Stimulated activated memory B cell treated with anti-CD40 and anti-IgM and Interleukin-4, amounts not matched to agents 10 μg/mL and 1 μg/mL and 100 μg/mL, for 72 hours (primary cell): ENCODE measurements around the gene SLC48A1.

Experiments
- ATAC-seq: fragments of 150-1000 bp; cut with Tn5 transposase; 2 replicates; pipeline ENCODE4 v1.10.0; 2021
- H3K27ac Mint-ChIP-seq: one replicate; pipeline ENCODE4 v1.8.0; 2022; ENCODE audit warnings: mild to moderate bottlenecking, mixed read lengths
- H3K27me3 Mint-ChIP-seq: one replicate; pipeline ENCODE4 v1.8.0; 2022; ENCODE audit warnings: mixed read lengths
- H3K36me3 Mint-ChIP-seq: one replicate; pipeline ENCODE4 v1.8.0; 2022; ENCODE audit warnings: mixed read lengths
- H3K4me1 Mint-ChIP-seq: one replicate; pipeline ENCODE4 v1.8.0; 2022; ENCODE audit warnings: mixed read lengths
- H3K4me3 Mint-ChIP-seq: one replicate; pipeline ENCODE4 v1.8.0; 2022; ENCODE audit warnings: mild to moderate bottlenecking, moderate library complexity, mixed read lengths
- H3K9me3 Mint-ChIP-seq: one replicate; pipeline ENCODE4 v1.8.0; 2022; ENCODE audit warnings: mixed read lengths

Gene SLC48A1

GRCh38 chr12:47739979-47740378, 33.1 kb upstream of the SLC48A1 start:
- Mint-ChIP-seq H3K27me3 (no peaks in the 10 kb centered on the region), H3K36me3 (peaks cover 5% of the 10 kb centered on the region), H3K4me1 (peaks cover 48% of the 10 kb centered on the region), H3K9me3 (no peaks in the 10 kb centered on the region), H3K27ac (peak overlapping the region; percentile 81), H3K4me3 (peak overlapping the region; percentile 68)
- peak; percentile 80 for ATAC-seq

GRCh38 chr12:47740606-47741339, 32.3 kb upstream of the SLC48A1 start:
- Mint-ChIP-seq H3K4me3 (peak overlapping the region; percentile 68), H3K9me3 (no peaks in the 10 kb centered on the region), H3K4me1 (peaks cover 50% of the 10 kb centered on the region), H3K27ac (peak overlapping the region; percentile 81), H3K36me3 (peaks cover 5% of the 10 kb centered on the region), H3K27me3 (no peaks in the 10 kb centered on the region)
- peak; percentile 79 for ATAC-seq

- H3K4me1 Mint-ChIP-seq, result peaks cover 56% of the 10 kb centered on the region
- H3K27me3 Mint-ChIP-seq, result no peaks in the 10 kb centered on the region
- peak overlapping the region; percentile 81 for H3K27ac Mint-ChIP-seq
- peak overlapping the region; percentile 24 for H3K4me3 Mint-ChIP-seq
- H3K9me3 Mint-ChIP-seq, result no peaks in the 10 kb centered on the region
- H3K36me3 Mint-ChIP-seq, result peaks cover 5% of the 10 kb centered on the region
- peak; percentile 74 for ATAC-seq
Observed at GRCh38 chr12:47741340-47741703, 31.7 kb upstream of the SLC48A1 start.

- ATAC-seq, result no peak
- Mint-ChIP-seq H3K27me3 (no peaks in the 10 kb centered on the region), H3K4me3 (no peak overlapping the region), H3K9me3 (no peaks in the 10 kb centered on the region), H3K27ac (no peak overlapping the region), H3K36me3 (peaks cover under 1% of the 10 kb centered on the region), H3K4me1 (peaks cover 66% of the 10 kb centered on the region)
Observed at GRCh38 chr12:47742253-47742825, 30.7 kb upstream of the SLC48A1 start.

- Mint-ChIP-seq H3K36me3 (no peaks in the 10 kb centered on the region), H3K4me3 (no peak overlapping the region), H3K9me3 (no peaks in the 10 kb centered on the region), H3K27ac (peak overlapping the region; percentile 12), H3K4me1 (peaks cover 72% of the 10 kb centered on the region), H3K27me3 (no peaks in the 10 kb centered on the region)
- ATAC-seq, result no peak
Observed at GRCh38 chr12:47743311-47743860, 29.7 kb upstream of the SLC48A1 start.

GRCh38 chr12:47744005-47744651, 28.9 kb upstream of the SLC48A1 start:
- H3K4me3 Mint-ChIP-seq, result no peak overlapping the region
- no peak overlapping the region for H3K27ac Mint-ChIP-seq
- H3K27me3 Mint-ChIP-seq, result no peaks in the 10 kb centered on the region
- H3K36me3 Mint-ChIP-seq, result no peaks in the 10 kb centered on the region
- no peaks in the 10 kb centered on the region for H3K9me3 Mint-ChIP-seq
- no peak for ATAC-seq
- peaks cover 72% of the 10 kb centered on the region for H3K4me1 Mint-ChIP-seq

- H3K27me3 Mint-ChIP-seq, result no peaks in the 10 kb centered on the region
- no peak overlapping the region for H3K4me3 Mint-ChIP-seq
- H3K36me3 Mint-ChIP-seq, result peaks cover 3% of the 10 kb centered on the region
- no peak for ATAC-seq
- H3K9me3 Mint-ChIP-seq, result no peaks in the 10 kb centered on the region
- peaks cover 69% of the 10 kb centered on the region for H3K4me1 Mint-ChIP-seq
- H3K27ac Mint-ChIP-seq, result no peak overlapping the region
Observed at GRCh38 chr12:47744778-47745436, 28.1 kb upstream of the SLC48A1 start.

GRCh38 chr12:47745485-47746041, 27.5 kb upstream of the SLC48A1 start:
- no peak for ATAC-seq
- H3K4me1 Mint-ChIP-seq, result peaks cover 65% of the 10 kb centered on the region
- H3K36me3 Mint-ChIP-seq, result peaks cover 6% of the 10 kb centered on the region
- H3K4me3 Mint-ChIP-seq, result peak overlapping the region; percentile 8
- no peaks in the 10 kb centered on the region for H3K27me3 Mint-ChIP-seq
- no peaks in the 10 kb centered on the region for H3K9me3 Mint-ChIP-seq
- H3K27ac Mint-ChIP-seq, result peak overlapping the region; percentile 44

GRCh38 chr12:47746073-47746472, 27.0 kb upstream of the SLC48A1 start:
- Mint-ChIP-seq H3K9me3 (no peaks in the 10 kb centered on the region), H3K27ac (peak overlapping the region; percentile 44), H3K36me3 (peaks cover 6% of the 10 kb centered on the region), H3K4me3 (peak overlapping the region; percentile 8), H3K27me3 (no peaks in the 10 kb centered on the region), H3K4me1 (peaks cover 60% of the 10 kb centered on the region)
- no peak for ATAC-seq

GRCh38 chr12:47746523-47746922, 26.5 kb upstream of the SLC48A1 start:
- peaks cover 6% of the 10 kb centered on the region for H3K36me3 Mint-ChIP-seq
- H3K9me3 Mint-ChIP-seq, result no peaks in the 10 kb centered on the region
- ATAC-seq, result no peak
- H3K27me3 Mint-ChIP-seq, result no peaks in the 10 kb centered on the region
- no peak overlapping the region for H3K4me3 Mint-ChIP-seq
- H3K4me1 Mint-ChIP-seq, result peaks cover 56% of the 10 kb centered on the region
- peak overlapping the region; percentile 44 for H3K27ac Mint-ChIP-seq

GRCh38 chr12:47747126-47747525, 25.9 kb upstream of the SLC48A1 start:
- no peaks in the 10 kb centered on the region for H3K9me3 Mint-ChIP-seq
- H3K27ac Mint-ChIP-seq, result peak overlapping the region; percentile 44
- ATAC-seq, result peak; percentile 77
- peaks cover 6% of the 10 kb centered on the region for H3K36me3 Mint-ChIP-seq
- peaks cover 54% of the 10 kb centered on the region for H3K4me1 Mint-ChIP-seq
- H3K4me3 Mint-ChIP-seq, result no peak overlapping the region
- no peaks in the 10 kb centered on the region for H3K27me3 Mint-ChIP-seq

- Mint-ChIP-seq H3K4me3 (no peak overlapping the region), H3K36me3 (peaks cover 6% of the 10 kb centered on the region), H3K27ac (peak overlapping the region; percentile 44), H3K4me1 (peaks cover 51% of the 10 kb centered on the region), H3K9me3 (no peaks in the 10 kb centered on the region), H3K27me3 (no peaks in the 10 kb centered on the region)
- ATAC-seq, result no peak
Observed at GRCh38 chr12:47747596-47748506, 25.2 kb upstream of the SLC48A1 start.

- Mint-ChIP-seq H3K27me3 (no peaks in the 10 kb centered on the region), H3K4me1 (peaks cover 54% of the 10 kb centered on the region), H3K4me3 (no peak overlapping the region), H3K36me3 (peaks cover 6% of the 10 kb centered on the region), H3K27ac (no peak overlapping the region), H3K9me3 (no peaks in the 10 kb centered on the region)
- no peak for ATAC-seq
Observed at GRCh38 chr12:47748507-47748828, 24.6 kb upstream of the SLC48A1 start.

GRCh38 chr12:47748899-47749298, 24.1 kb upstream of the SLC48A1 start:
- Mint-ChIP-seq H3K4me1 (peaks cover 54% of the 10 kb centered on the region), H3K27ac (peak overlapping the region; percentile 5), H3K27me3 (no peaks in the 10 kb centered on the region), H3K9me3 (no peaks in the 10 kb centered on the region), H3K36me3 (peaks cover 6% of the 10 kb centered on the region), H3K4me3 (no peak overlapping the region)
- ATAC-seq, result no peak
